ENCODE data around the gene DNAI1.

DNA sequence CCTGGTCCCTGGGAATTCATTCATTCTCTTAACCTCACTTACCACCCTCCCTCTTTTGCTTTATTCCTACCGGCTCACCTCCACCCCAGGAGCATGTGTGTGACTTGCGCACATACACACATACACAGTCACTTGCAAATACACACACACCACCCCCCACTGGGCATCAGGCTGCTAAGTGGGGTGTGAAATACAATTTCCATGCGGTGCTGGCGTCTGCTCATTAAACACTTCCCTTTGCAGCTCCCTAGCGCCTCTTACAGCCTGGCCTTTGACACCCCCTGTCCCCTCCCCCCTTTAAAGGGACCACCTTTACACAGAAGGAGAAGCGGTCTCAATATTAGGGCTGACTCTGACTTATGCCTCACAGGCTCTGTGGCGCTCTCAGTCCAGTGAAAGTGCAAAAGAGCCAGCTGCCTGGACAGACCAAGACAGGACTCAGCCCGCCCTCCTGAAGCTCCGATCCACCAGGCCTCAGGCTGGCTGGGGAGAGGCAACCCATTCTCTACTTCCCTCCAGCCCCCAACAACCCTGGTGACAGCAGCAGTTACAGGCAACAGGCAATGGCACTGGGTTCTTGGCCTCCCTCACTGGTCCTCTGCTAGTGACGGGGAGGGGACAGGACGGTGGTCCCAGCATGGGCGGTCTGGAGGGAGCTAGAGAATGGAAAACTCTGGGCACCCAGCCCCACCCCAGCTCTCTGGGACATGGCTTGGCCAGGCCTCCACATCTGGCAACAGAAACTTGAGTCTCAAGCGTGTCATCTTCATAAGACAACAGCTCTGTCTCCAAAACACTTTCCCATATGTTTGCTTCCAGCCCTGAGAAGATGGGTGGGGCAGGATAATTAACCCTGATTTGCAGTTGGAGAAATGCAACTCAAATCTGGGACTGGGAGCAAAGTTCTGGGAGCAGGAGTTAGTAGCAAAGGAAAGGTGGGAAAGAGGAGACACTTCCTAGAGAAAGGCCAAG lies 52.2 kb downstream of the DNAI1 start:
- TF ChIP-seq, protein P1, sequence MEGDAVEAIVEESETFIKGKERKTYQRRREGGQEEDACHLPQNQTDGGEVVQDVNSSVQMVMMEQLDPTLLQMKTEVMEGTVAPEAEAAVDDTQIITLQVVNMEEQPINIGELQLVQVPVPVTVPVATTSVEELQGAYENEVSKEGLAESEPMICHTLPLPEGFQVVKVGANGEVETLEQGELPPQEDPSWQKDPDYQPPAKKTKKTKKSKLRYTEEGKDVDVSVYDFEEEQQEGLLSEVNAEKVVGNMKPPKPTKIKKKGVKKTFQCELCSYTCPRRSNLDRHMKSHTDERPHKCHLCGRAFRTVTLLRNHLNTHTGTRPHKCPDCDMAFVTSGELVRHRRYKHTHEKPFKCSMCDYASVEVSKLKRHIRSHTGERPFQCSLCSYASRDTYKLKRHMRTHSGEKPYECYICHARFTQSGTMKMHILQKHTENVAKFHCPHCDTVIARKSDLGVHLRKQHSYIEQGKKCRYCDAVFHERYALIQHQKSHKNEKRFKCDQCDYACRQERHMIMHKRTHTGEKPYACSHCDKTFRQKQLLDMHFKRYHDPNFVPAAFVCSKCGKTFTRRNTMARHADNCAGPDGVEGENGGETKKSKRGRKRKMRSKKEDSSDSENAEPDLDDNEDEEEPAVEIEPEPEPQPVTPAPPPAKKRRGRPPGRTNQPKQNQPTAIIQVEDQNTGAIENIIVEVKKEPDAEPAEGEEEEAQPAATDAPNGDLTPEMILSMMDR (IDR thresholded peaks at IDR 0.05), result no peak
- TF ChIP-seq CEBPB (IDR thresholded peaks at IDR 0.05) (no peak), JUN (IDR thresholded peaks at IDR 0.05) (no peak), POLR2AphosphoS2 (conservative IDR thresholded peaks at IDR 0.05; ENCODE audit: low read length) (no peak), SREBF2 (IDR thresholded peaks at IDR 0.05) (no peak), ESRRA (IDR thresholded peaks at IDR 0.05; ENCODE audit: borderline replicate concordance, low read length) (no peak), FOSL2 (IDR thresholded peaks at IDR 0.05) (no peak), FOSL2 (CRISPR knock-in tag; IDR thresholded peaks at IDR 0.05) (no peak), FOXS1 (CRISPR knock-in tag; IDR thresholded peaks at IDR 0.05) (no peak), BHLHE40 (IDR thresholded peaks at IDR 0.05; ENCODE audit: low read depth, low read length) (no peak)
- TF ChIP-seq, protein P2, sequence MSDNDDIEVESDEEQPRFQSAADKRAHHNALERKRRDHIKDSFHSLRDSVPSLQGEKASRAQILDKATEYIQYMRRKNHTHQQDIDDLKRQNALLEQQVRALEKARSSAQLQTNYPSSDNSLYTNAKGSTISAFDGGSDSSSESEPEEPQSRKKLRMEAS (IDR thresholded peaks at IDR 0.05), result no peak
- TF ChIP-seq, protein P3, sequence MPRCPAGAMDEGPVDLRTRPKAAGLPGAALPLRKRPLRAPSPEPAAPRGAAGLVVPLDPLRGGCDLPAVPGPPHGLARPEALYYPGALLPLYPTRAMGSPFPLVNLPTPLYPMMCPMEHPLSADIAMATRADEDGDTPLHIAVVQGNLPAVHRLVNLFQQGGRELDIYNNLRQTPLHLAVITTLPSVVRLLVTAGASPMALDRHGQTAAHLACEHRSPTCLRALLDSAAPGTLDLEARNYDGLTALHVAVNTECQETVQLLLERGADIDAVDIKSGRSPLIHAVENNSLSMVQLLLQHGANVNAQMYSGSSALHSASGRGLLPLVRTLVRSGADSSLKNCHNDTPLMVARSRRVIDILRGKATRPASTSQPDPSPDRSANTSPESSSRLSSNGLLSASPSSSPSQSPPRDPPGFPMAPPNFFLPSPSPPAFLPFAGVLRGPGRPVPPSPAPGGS (IDR thresholded peaks at IDR 0.05), result no peak
